ENCODE data around the gene AK4.
"Not testable (repeated sequence)": the region's sequence is repeated elsewhere in the genome, so short reads cannot be mapped to it uniquely, and the experiment has no call there.

The AK4 gene

GRCh38 chr1:65214340-65215027 lies 66.5 kb downstream of the AK4 start:
- DNase-seq: no peak

GRCh38 chr1:65216989-65217388 lies 69.0 kb downstream of the AK4 start:
- DNase-seq: no peak

GRCh38 chr1:65221638-65222339 lies 73.8 kb downstream of the AK4 start:
- no peak for DNase-seq

- DNase-seq: no peak
Measured at GRCh38 chr1:65222340-65222940, 74.4 kb downstream of the AK4 start.

- no peak for DNase-seq
Measured at GRCh38 chr1:65224681-65225091, 76.7 kb downstream of the AK4 start.

- no peak for DNase-seq
Measured at GRCh38 chr1:65225179-65225578, 77.2 kb downstream of the AK4 start.

GRCh38 chr1:65229201-65229600 lies 81.2 kb downstream of the AK4 start:
- DNase-seq: no peak

GRCh38 chr1:65229754-65230339 lies 81.8 kb downstream of the AK4 start:
- no peak for DNase-seq

- DNase-seq: no peak
Measured at GRCh38 chr1:65230731-65231481, 82.9 kb downstream of the AK4 start.

GRCh38 chr1:65231718-65232330 lies 83.8 kb downstream of the AK4 start:
- no peak for DNase-seq

GRCh38 chr1:65232461-65232990 lies 84.5 kb downstream of the AK4 start:
- DNase-seq: no peak

GRCh38 chr1:65233782-65234181 lies 85.8 kb downstream of the AK4 start:
- no peak for DNase-seq

- DNase-seq: peak in 2 of 4 experiments; percentile 62 to 74
Measured at GRCh38 chr1:65235867-65236805, 88.1 kb downstream of the AK4 start.

GRCh38 chr1:65237088-65237487 lies 89.1 kb downstream of the AK4 start:
- not testable (repeated sequence) for DNase-seq

GRCh38 chr1:65237503-65237902 lies 89.5 kb downstream of the AK4 start:
- no peak for DNase-seq

- no peak for DNase-seq
Measured at GRCh38 chr1:65238010-65238409, 90.0 kb downstream of the AK4 start.

- peak; percentile 14 to 50 (median 39) for DNase-seq
Measured at GRCh38 chr1:65243491-65243890, 95.5 kb downstream of the AK4 start.

GRCh38 chr1:65245295-65245694 lies 97.3 kb downstream of the AK4 start:
- no peak for DNase-seq

- DNase-seq: peak in 3 of 4 experiments; percentile 6 to 33 (median 24)
Measured at GRCh38 chr1:65247419-65248359, 99.7 kb downstream of the AK4 start.

GRCh38 chr1:65250826-65251225 lies 102.8 kb downstream of the AK4 start:
- DNase-seq: no peak

Measured in suppressor macrophage (primary cell).